Activated T-cell treated with anti-CD3 and anti-CD28 coated beads, Interleukin-2, amount 50 U/mL, for 48 hours (primary cell): ENCODE results near the gene PCNX1.
"Not testable (repeated sequence)": the region's sequence is repeated elsewhere in the genome, so short reads cannot be mapped to it uniquely, and the experiment has no call there.

Experiments used
- DNase-seq, 2 experiments: peaks; one replicate each; pipeline ENCODE4 v3.0.0-alpha.2; 2020

Gene PCNX1

GRCh38 chr14:70917633-70918032 lies 10.4 kb downstream of the PCNX1 start:
- no peak for DNase-seq

GRCh38 chr14:70919774-70920173 lies 12.5 kb downstream of the PCNX1 start:
- no peak for DNase-seq

- DNase-seq, result no peak
These were observed 13.3 kb downstream of the PCNX1 start for GRCh38 chr14:70920608-70921007.

- no peak for DNase-seq
These were observed 14.4 kb downstream of the PCNX1 start for GRCh38 chr14:70921669-70922068.

GRCh38 chr14:70924521-70924920 lies 17.3 kb downstream of the PCNX1 start:
- no peak for DNase-seq

GRCh38 chr14:70926235-70926830 lies 19.1 kb downstream of the PCNX1 start:
- DNase-seq, result no peak

GRCh38 chr14:70931008-70931407 lies 23.7 kb downstream of the PCNX1 start:
- DNase-seq, result no peak

GRCh38 chr14:70934084-70934483 lies 26.8 kb downstream of the PCNX1 start:
- no peak for DNase-seq

GRCh38 chr14:70934502-70935134 lies 27.4 kb downstream of the PCNX1 start:
- DNase-seq, result no peak

- no peak for DNase-seq
These were observed 27.9 kb downstream of the PCNX1 start for GRCh38 chr14:70935135-70935534.

- DNase-seq, result not testable (repeated sequence)
These were observed 32.4 kb downstream of the PCNX1 start for GRCh38 chr14:70939693-70940092.

GRCh38 chr14:70941637-70942341 lies 34.5 kb downstream of the PCNX1 start:
- peak; percentile 53 to 65 for DNase-seq

- DNase-seq, result no peak
These were observed 35.1 kb downstream of the PCNX1 start for GRCh38 chr14:70942342-70942706.

GRCh38 chr14:70942721-70943120 lies 35.5 kb downstream of the PCNX1 start:
- not testable (repeated sequence) for DNase-seq

- no peak for DNase-seq
These were observed 36.6 kb downstream of the PCNX1 start for GRCh38 chr14:70943838-70944237.

GRCh38 chr14:70947739-70948138 lies 40.5 kb downstream of the PCNX1 start:
- DNase-seq, result no peak

GRCh38 chr14:70952485-70952884 lies 45.2 kb downstream of the PCNX1 start:
- no peak for DNase-seq

GRCh38 chr14:70954068-70954467 lies 46.8 kb downstream of the PCNX1 start:
- no peak for DNase-seq

- peak; percentile 44 to 47 for DNase-seq
These were observed 48.6 kb downstream of the PCNX1 start for GRCh38 chr14:70955543-70956480.

GRCh38 chr14:70956511-70956910 lies 49.3 kb downstream of the PCNX1 start:
- no peak for DNase-seq

- DNase-seq, result no peak
These were observed 50.5 kb downstream of the PCNX1 start for GRCh38 chr14:70957710-70958109.

- DNase-seq, result no peak
These were observed 55.7 kb downstream of the PCNX1 start for GRCh38 chr14:70962935-70963334.

- DNase-seq, result no peak
These were observed 57.2 kb downstream of the PCNX1 start for GRCh38 chr14:70964492-70964891.
